NCI-H748 (cell line): Measurements from ENCODE around the gene NOVA2.
"Not testable (repeated sequence)": the region's sequence is repeated elsewhere in the genome, so short reads cannot be mapped to it uniquely, and the experiment has no call there.

Experiments used
- DNase-seq: peaks from one replicate; lab custom pipeline; 2025; ENCODE audit not compliant: unreplicated experiment; lab: John Stamatoyannopoulos, UW

NOVA2 gene

DNA sequence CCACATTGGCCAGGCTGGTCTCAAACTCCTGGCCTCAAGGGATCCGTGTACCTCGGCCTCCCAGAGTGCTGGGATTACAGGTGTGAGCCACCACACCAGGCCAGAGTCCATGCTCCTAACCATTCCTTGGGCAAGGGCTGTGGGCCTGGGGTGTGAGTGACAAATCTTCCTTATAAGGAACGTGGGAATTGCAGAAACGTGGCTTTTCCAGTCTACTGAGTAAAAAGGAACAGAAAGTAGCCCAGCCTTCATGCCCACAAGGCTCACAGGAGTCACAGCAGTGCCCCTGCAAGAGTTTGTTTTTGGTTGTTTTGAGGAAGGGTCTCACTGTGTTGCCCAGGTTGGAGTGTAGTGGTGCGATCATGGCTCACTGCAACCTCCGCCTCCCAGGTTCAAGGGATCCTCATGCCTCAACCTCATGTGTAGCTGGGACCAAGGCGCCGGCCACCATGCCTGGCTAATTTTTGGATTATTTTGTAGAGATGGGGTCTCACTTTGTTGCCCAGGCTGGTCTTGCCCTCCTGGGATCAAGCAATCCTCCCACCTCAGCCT is 76.3 kb downstream of the NOVA2 start:
- DNase-seq, result no peak

DNA sequence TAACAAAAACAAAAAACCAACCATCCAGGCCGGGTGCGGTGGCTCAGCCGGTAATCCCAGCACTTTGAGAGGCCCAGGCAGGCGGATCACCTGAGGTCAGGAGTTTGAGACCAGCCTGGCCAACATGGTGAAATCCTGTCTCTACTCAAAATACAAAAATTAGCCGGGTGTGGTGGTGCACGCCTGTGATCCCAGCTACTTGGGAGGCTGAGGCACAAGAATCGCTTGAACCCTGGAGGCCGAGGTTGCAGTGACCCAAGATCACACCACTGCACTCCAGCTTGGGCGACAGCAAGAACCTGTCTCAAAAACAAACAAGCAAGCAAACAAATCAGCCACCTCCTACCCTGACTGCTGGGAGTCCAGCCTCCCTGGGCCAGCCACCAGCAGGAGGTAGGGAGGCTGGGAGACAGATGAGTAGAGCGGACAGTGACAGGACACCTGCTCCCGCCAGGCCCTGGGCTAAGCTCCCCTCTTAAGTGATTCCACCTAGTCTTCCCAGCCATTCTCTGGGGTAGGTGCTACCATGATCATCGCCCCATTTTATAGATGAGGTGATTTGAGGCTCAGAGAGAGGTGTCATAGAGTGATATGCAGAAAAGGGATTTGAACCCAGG is 77.6 kb downstream of the NOVA2 start:
- DNase-seq, result not testable (repeated sequence)

DNA sequence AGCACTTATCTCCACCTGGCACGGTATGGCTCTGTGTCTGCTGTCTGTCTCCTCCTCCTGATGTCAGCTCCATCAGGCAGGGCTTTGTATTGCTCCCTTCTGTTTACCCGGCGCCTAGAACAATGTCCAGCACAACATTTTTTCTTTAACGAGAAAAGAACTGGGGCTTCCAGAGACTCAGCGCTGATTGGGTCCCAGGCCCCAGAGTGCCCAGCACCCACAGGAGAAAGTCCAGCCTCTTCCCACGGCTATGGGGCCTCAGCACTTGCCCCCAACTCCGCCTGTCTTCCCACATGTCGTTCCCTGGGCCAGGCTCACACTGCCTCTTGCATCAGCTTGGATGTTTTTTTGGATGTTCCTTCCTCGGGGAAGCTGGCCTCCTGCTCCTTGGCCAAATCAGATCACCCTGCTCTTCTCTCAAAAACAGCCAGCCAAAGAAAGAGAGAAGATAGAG is 78.1 kb downstream of the NOVA2 start:
- no peak for DNase-seq

DNA sequence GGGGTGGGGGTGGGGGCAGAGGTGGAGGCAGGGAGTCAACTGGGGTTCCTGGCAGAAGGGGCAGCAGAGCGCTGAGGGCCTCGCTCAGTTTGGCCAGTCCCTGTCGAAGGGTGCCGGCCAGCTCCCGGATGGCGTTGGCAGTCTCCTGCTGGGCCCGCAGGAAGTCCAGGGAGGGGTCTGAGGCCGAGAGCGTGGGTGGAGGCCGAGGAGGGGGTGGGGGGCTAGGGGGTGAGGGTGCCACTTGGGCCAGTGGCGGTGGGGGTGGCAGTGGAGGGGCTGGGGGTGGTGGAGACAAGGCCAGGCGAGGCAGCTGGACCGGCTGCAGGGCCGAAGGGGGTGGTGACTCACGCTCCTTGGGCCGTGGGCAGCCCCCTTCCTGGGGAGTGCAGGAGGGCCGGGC is 82.8 kb downstream of the NOVA2 start:
- DNase-seq, result no peak

DNA sequence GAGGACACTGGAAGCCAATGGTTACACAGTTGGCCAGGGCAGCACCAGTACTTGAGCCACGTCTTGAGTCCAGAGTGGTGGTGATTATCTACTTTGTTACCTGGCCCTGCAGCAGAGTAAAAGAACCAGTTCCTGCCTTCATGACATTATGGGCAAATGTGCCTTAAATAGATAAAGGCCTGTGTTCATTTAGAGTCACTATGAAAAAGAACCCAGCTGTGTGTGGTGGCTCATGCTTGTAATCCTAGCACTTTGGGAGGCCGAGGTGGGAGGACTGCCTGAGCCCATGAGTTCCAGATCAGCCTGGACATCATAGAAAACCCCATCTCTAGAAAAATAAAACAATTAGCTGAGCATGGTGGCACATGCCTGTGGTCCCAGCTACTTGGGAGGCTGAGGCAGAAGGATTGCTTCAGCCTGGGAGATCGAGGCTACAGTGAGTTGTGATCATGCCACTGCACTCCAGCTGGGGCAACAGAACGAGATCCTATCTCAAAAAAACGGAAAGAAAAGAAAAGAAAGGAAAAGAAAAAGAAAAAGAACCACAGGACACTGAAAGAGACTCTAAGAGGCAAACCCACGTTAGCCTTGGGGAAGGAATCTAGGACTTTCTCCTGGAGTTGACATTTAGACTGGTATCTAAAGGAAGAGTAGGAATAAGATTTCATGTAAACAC is 84.3 kb downstream of the NOVA2 start:
- no peak for DNase-seq

DNA sequence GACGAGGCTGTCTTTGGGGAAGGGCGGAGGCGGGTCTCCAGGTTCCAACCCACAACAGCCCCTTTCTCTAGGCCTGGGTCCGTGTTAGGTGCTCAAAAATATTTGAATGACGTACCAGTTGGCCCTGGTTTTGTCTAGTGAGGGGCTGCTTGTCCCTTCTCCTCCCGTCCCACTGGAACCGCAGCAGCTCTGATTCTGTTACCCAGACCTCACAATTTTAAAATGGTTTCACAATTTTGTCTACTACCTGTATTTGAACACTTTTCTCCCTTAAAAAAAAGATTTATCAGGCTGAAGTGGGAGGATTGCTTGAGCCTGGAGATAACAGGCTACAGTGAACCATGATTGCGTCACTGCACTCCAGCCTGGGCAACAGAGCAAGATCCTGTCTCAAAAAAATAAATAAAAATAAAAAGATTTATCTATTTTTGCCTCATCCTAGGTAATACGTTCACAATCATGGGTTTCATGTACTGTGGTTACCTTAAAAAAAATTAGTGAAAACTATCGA is 86.4 kb downstream of the NOVA2 start:
- no peak for DNase-seq

DNA sequence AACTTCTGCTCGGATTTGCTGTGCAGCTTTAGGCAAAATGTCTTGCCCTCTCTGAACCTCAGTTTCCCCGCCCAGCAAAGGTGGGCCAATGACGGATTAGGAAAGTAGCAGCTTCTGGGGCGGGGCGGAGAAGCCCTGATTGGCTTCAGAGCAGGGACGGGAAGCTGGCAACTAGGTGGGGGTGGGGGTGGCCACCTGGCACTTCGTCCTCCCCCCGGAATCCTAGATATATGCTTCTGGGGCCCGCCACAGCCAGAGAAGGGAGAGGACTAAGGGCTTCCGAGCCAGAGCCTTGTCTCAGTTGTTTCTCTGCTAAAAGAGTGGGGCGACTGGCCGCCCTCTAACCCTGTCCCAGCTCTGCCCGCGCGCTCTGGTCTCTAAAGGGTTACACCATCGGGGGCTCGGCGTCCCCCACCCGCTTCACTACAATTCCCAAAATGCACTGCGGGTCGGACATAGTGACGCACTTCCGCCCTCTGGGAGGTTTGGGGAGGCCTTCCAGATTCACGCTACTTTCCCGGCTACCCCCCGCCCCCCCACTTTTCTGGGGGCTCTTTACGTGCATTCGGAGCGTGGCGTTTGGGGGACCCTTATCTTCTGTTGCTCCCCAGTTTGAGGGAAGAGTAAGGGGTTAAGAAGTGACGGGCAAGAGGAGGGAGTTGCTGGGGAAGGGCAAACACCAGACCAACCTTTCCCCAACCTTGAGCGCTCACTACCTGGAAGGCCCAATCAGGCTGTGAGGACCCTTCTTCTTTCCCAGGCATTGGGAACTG is 87.1 kb downstream of the NOVA2 start:
- DNase-seq, result peak; percentile 95

DNA sequence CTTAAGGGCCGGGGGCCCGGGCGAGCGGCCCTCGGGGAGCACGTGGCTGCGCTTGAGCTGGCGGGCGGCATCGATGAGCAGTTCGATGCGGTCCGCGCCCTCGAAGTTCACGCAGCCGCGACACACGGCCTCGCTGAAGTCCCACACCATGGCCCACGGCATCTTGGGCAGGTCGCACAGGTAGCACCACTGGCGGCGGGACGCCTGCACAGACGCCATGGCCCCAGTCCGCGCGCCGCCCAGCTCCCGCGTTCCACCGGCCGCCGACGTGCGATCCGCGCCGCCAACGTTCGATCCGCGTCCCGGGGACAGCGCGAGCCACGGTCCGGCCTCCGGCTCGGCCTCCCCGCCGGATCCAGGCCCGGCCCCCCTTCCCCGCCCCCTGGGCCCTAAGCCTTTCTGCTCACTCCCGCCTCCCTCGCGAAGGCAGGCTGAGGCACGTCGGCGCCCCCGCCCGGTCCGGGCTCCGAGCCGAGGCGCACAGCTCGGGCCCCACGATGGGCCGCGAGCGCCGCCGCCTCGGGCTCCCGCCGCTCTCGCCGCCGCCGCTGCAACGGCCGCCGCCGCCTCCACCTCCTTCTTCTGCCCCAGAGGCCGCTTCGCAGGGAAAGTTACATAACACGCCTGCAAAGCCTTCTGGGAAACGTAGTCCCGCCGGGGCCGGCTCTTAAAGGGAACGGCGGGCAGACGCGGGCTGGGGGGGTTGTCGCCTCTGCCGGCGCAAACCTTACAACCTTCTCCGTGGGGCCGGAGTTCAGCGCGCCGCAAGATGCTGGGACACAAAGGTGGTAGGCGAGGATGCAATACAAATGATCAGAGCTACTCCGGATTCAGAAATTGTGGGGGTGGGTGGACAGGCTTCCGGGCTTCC is 87.9 kb downstream of the NOVA2 start, which contains the start of gene IRF2BP1:
TSS of gene IRF2BP1 (minus strand) at position 586 of the 871 bp plus-strand sequence. CDS start at position 219, 367 bp downstream.
- peak; percentile 97 for DNase-seq

DNA sequence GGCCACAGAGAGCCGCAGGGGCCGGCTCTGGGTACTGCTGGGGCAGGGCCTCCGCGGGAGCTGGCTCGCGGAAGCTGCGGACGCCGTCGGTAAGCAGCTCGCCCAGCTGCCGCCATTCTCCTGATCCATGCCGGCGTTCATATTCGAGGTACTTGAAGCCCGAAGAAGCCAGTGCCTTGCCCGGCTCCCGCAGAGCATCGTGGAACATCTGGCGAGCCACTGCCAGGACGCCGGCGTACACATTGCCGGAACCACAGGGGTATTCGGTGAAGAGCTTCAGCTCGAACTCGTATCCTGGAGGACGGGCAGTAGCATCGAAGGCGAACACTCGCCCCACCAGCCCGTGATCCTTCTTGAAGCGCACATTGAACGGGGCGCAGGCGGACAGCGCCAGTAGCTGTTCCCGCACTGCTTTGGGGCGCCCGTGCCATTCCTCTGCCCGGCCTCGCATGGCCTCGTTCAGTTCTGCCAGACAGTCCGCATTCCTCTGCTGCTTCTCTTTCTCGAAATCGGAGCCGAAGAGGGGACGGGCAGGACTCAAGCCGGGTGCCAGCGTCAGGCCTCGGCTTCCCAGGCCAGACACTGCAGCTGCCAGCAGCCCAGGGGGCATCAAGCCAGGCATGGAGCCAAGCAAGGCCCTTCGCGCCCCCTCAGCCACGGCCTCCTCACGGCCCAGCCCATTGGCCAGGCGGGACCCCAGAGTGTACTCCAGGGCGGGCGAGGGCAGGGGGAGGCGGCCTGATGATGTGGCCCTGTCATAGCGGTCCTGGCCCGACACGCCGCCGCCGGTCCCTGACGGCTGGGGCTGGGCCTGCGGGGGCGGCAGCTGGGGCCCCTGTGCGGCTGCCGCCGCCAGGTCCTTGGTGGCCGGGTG is 88.7 kb downstream of the NOVA2 start:
- DNase-seq, result peak; percentile 53

DNA sequence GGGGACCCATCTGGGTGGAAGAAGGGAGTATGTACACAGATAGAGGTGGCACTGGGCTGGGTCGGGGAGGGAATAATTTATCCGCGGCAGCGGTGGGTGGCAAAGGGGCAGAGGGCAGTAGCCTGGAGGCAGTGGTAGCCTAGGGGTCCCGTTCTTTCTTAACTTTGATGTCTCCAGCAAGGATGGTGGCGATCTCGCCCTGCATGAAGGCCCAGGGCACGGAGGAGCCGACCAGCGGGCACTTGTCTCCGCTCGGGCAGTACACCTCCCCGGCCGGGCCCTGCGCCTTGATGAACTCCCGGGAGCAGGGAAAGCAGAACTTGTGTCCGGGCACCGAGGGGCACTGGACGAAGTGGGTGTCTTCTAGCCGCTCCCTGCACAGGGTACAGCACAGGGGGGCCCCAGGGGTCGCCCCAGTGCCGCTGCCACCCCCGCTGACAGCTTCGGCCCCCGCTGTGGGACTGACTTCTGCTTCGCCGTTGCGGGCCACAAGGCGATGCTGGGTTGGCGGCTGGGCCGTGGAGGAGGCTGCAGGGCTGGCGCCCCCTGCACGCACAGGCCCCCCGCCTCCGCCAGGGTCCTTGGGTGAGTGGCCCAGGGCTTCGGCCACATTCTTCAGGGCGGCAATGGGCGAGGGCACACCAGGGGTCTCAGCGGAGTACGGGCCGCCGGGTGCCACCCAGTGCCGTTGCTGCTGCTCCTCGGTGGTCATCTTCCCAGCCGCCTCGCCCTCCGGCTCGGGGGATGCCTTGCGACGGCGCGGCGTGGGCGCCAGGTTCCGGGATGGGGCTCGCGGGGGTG is 89.6 kb downstream of the NOVA2 start:
- no peak for DNase-seq
